ENCODE results near the gene SGSH. TPM values are rescaled to one million over a fixed set of nuclear protein-coding genes. Genes with fewer than 3 reads are reported as not detected.

The SGSH gene
- total RNA-seq, 1 donor from 2014 or later: 24.0 TPM

GRCh38 chr17:80177986-80178595 is 42.0 kb downstream of the SGSH start:
- no peak overlapping the region for H3K27ac Mint-ChIP-seq (ENCODE audit: unreplicated experiment)
- Histone ChIP-seq H4K20me1 (ENCODE audit: insufficient read depth, low read length) (no peaks in the 10 kb centered on the region), H3K36me3 (ENCODE audit: insufficient read depth, low read length) (no peaks in the 10 kb centered on the region), H3K4me3 (ENCODE audit: insufficient read depth, low read depth, low read length) (no peak overlapping the region), H3K9ac (ENCODE audit: low read length) (no peak overlapping the region), H2AFZ (ENCODE audit: low read depth, low read length) (no peak overlapping the region), H3K4me2 (ENCODE audit: low read length) (no peak overlapping the region), H3K9me3 (ENCODE audit: insufficient read depth, low read depth, low read length) (no peaks in the 10 kb centered on the region), H3K4me1 (ENCODE audit: insufficient read depth, low read length) (no peaks in the 10 kb centered on the region), H3K27me3 (ENCODE audit: insufficient read depth, low read length) (peaks cover 9% of the 10 kb centered on the region), H3K27ac (ENCODE audit: low read depth, low read length) (no peak overlapping the region), H3K79me2 (ENCODE audit: insufficient read depth, low read length) (no peaks in the 10 kb centered on the region)
- DNase-seq (ENCODE audit: low read depth): no peak
- H3K36me3 Mint-ChIP-seq (ENCODE audit: low read depth, unreplicated experiment): no peaks in the 10 kb centered on the region
- no peak overlapping the region for H3K4me3 Mint-ChIP-seq (ENCODE audit: unreplicated experiment)
- no peaks in the 10 kb centered on the region for H3K4me1 Mint-ChIP-seq (ENCODE audit: low read depth, unreplicated experiment)
- no peak for FAIRE-seq
- no peaks in the 10 kb centered on the region for H3K9me3 Mint-ChIP-seq (ENCODE audit: unreplicated experiment)
- H3K27me3 Mint-ChIP-seq (ENCODE audit: low read depth, unreplicated experiment): peaks cover 22% of the 10 kb centered on the region
- TF ChIP-seq EZH2 (IDR thresholded peaks at IDR 0.05; ENCODE audit: insufficient read depth, low read length): no peak
- TF ChIP-seq, protein P1, sequence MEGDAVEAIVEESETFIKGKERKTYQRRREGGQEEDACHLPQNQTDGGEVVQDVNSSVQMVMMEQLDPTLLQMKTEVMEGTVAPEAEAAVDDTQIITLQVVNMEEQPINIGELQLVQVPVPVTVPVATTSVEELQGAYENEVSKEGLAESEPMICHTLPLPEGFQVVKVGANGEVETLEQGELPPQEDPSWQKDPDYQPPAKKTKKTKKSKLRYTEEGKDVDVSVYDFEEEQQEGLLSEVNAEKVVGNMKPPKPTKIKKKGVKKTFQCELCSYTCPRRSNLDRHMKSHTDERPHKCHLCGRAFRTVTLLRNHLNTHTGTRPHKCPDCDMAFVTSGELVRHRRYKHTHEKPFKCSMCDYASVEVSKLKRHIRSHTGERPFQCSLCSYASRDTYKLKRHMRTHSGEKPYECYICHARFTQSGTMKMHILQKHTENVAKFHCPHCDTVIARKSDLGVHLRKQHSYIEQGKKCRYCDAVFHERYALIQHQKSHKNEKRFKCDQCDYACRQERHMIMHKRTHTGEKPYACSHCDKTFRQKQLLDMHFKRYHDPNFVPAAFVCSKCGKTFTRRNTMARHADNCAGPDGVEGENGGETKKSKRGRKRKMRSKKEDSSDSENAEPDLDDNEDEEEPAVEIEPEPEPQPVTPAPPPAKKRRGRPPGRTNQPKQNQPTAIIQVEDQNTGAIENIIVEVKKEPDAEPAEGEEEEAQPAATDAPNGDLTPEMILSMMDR (IDR thresholded peaks at IDR 0.05; ENCODE audit: insufficient read depth, low read depth, low read length): no peak

DNA sequence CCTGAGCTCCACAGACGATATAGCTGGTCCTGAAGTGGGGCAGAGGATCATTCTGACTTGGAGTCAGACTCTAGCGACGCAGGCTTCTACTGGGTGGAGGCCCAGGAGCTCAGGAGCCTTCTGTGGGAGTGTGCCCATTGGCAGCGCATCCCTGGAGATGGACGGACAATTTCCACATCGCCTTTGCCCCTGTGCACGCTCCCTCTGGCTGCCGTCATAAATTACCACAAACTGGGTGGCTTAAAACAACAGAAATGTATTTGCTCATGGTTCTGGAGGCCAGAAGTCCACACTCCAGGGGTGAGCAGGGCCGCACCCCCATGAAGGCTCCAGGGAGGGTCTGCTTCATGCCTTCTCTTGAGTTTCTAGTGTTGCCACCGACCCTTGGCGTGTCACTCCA is 43.4 kb downstream of the SGSH start:
- Histone ChIP-seq H2AFZ (ENCODE audit: low read depth, low read length) (no peak overlapping the region), H3K27ac (ENCODE audit: low read depth, low read length) (no peak overlapping the region), H3K27me3 (ENCODE audit: insufficient read depth, low read length) (peaks cover 9% of the 10 kb centered on the region), H4K20me1 (ENCODE audit: insufficient read depth, low read length) (no peaks in the 10 kb centered on the region), H3K9me3 (ENCODE audit: insufficient read depth, low read depth, low read length) (no peaks in the 10 kb centered on the region), H3K4me1 (ENCODE audit: insufficient read depth, low read length) (no peaks in the 10 kb centered on the region), H3K36me3 (ENCODE audit: insufficient read depth, low read length) (no peaks in the 10 kb centered on the region), H3K9ac (ENCODE audit: low read length) (no peak overlapping the region), H3K79me2 (ENCODE audit: insufficient read depth, low read length) (no peaks in the 10 kb centered on the region), H3K4me3 (ENCODE audit: insufficient read depth, low read depth, low read length) (no peak overlapping the region), H3K4me2 (ENCODE audit: low read length) (no peak overlapping the region)
- FAIRE-seq: no peak
- H3K4me3 Mint-ChIP-seq (ENCODE audit: unreplicated experiment): no peak overlapping the region
- H3K27ac Mint-ChIP-seq (ENCODE audit: unreplicated experiment): no peak overlapping the region
- H3K9me3 Mint-ChIP-seq (ENCODE audit: unreplicated experiment): peaks cover 5% of the 10 kb centered on the region
- H3K27me3 Mint-ChIP-seq (ENCODE audit: low read depth, unreplicated experiment): peaks cover 20% of the 10 kb centered on the region
- H3K36me3 Mint-ChIP-seq (ENCODE audit: low read depth, unreplicated experiment): no peaks in the 10 kb centered on the region
- TF ChIP-seq EZH2 (IDR thresholded peaks at IDR 0.05; ENCODE audit: insufficient read depth, low read length): no peak
- TF ChIP-seq, protein P1 (IDR thresholded peaks at IDR 0.05; ENCODE audit: insufficient read depth, low read depth, low read length): no peak
- no peak for DNase-seq (ENCODE audit: low read depth)
- H3K4me1 Mint-ChIP-seq (ENCODE audit: low read depth, unreplicated experiment): no peaks in the 10 kb centered on the region

- H3K4me1 Mint-ChIP-seq (ENCODE audit: low read depth, unreplicated experiment): no peaks in the 10 kb centered on the region
- Histone ChIP-seq H4K20me1 (ENCODE audit: insufficient read depth, low read length) (no peaks in the 10 kb centered on the region), H3K27ac (ENCODE audit: low read depth, low read length) (no peak overlapping the region), H3K9ac (ENCODE audit: low read length) (no peak overlapping the region), H3K27me3 (ENCODE audit: insufficient read depth, low read length) (peaks cover 15% of the 10 kb centered on the region), H3K36me3 (ENCODE audit: insufficient read depth, low read length) (no peaks in the 10 kb centered on the region), H3K4me1 (ENCODE audit: insufficient read depth, low read length) (no peaks in the 10 kb centered on the region), H3K9me3 (ENCODE audit: insufficient read depth, low read depth, low read length) (no peaks in the 10 kb centered on the region), H3K79me2 (ENCODE audit: insufficient read depth, low read length) (no peaks in the 10 kb centered on the region), H3K4me3 (ENCODE audit: insufficient read depth, low read depth, low read length) (no peak overlapping the region), H2AFZ (ENCODE audit: low read depth, low read length) (no peak overlapping the region), H3K4me2 (ENCODE audit: low read length) (no peak overlapping the region)
- peaks cover under 1% of the 10 kb centered on the region for H3K36me3 Mint-ChIP-seq (ENCODE audit: low read depth, unreplicated experiment)
- DNase-seq (ENCODE audit: low read depth): no peak
- peaks cover 5% of the 10 kb centered on the region for H3K9me3 Mint-ChIP-seq (ENCODE audit: unreplicated experiment)
- TF ChIP-seq EZH2 (IDR thresholded peaks at IDR 0.05; ENCODE audit: insufficient read depth, low read length): no peak
- TF ChIP-seq, protein P1 (IDR thresholded peaks at IDR 0.05; ENCODE audit: insufficient read depth, low read depth, low read length): no peak
- peaks cover 18% of the 10 kb centered on the region for H3K27me3 Mint-ChIP-seq (ENCODE audit: low read depth, unreplicated experiment)
- H3K4me3 Mint-ChIP-seq (ENCODE audit: unreplicated experiment): no peak overlapping the region
- no peak for FAIRE-seq
- no peak overlapping the region for H3K27ac Mint-ChIP-seq (ENCODE audit: unreplicated experiment)
Observed at GRCh38 chr17:80173916-80174315, 46.2 kb downstream of the SGSH start.
